ENCODE measurements around the gene TMIGD2. TPM values are rescaled to one million over a fixed set of nuclear protein-coding genes. Genes with fewer than 3 reads are reported as not detected.
A peak's percentile ranks its signal among the peaks of the same experiment; 100 is the strongest.
"Not testable (repeated sequence)": the region's sequence is repeated elsewhere in the genome, so short reads cannot be mapped to it uniquely, and the experiment has no call there.

TMIGD2 gene
- polyA plus RNA-seq, 4 donors, result 1.2 to 6.2 (median 3.2) TPM

DNA sequence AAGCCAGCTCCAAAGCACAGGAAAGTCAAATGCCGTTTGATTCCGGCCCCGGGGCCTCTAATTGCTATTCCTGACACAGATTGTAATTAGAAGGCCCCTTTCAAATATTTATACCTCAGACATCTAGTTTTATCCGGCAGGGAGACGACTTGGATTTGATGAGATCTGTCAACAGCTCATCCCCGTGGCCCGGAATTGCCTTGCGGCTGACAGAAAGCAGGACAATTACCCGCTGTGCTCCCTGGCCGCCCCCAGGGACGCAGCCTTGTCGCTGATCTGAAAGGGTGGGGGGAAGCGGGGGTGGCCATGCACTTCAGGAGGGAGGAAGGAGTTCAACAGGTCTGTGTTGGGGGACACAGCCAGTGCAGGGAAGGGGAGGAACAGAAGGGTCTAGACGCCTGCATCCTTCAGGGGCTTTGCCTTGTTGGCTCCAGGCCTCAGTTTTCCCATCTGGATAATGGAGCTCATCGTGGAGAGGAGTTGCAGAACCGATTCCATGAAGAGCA, 24.9 kb downstream of the TMIGD2 start:
- Histone ChIP-seq H3K4me1 (ENCODE audit: control insufficient read depth in 3 of 3, insufficient read depth in 2 of 3, low read depth in 1 of 3, low read length in 2 of 3) (no peaks in the 10 kb centered on the region), H3K4me3 (ENCODE audit: low read depth in 1 of 3, low read length in 3 of 3) (no peak overlapping the region), H3K9me3 (ENCODE audit: control insufficient read depth in 2 of 2, insufficient read depth in 1 of 2, low read depth in 1 of 2, low read length in 1 of 2) (no peaks in the 10 kb centered on the region), H3K36me3 (ENCODE audit: control insufficient read depth in 3 of 3, insufficient read depth in 2 of 3, low read depth in 1 of 3, low read length in 3 of 3) (peaks cover 0 to 6% (median 0%) of the 10 kb centered on the region in 3 donors), H3K27me3 (ENCODE audit: control insufficient read depth in 3 of 3, insufficient read depth in 3 of 3, low read length in 3 of 3) (peaks cover 11 to 45% (median 16%) of the 10 kb centered on the region in 3 donors), H3K27ac (ENCODE audit: low read depth in 1 of 3, low read length in 2 of 3) (no peak overlapping the region)
- FAIRE-seq, result no peak
- no peak for DNase-seq
- WGBS, 3 donors, result 30 to 43% (median 43%) methylated on average over 16 of the region's 16 CpGs

DNA sequence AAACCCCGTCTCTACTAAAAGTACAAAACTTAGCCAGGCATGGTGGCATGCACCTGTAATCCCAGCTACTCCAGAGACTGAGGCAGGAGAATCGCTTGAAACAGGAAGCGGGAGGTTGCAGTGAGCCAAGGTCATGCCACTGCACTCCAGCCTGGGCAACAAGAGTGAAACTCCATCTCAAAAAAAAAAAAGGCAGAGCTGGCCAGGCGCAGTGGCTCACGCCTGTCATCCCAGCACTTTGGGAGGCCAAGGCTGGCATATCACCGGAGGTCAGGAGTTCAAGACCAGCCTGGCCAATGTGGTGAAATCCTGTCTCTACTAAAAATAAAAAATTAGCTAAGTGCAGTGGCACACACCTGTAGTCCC, 27.9 kb downstream of the TMIGD2 start:
- not testable (repeated sequence) for H3K9me3 ChIP-seq (ENCODE audit: control insufficient read depth in 2 of 2, insufficient read depth in 1 of 2, low read depth in 1 of 2, low read length in 1 of 2); H3K4me3 ChIP-seq (ENCODE audit: low read depth in 1 of 3, low read length in 3 of 3); FAIRE-seq; H3K27ac ChIP-seq (ENCODE audit: low read depth in 1 of 3, low read length in 2 of 3); H3K4me1 ChIP-seq (ENCODE audit: control insufficient read depth in 3 of 3, insufficient read depth in 2 of 3, low read depth in 1 of 3, low read length in 2 of 3); DNase-seq
- Histone ChIP-seq H3K36me3 (ENCODE audit: control insufficient read depth in 3 of 3, insufficient read depth in 2 of 3, low read depth in 1 of 3, low read length in 3 of 3) (peaks cover 0 to 29% (median 5%) of the 10 kb centered on the region in 3 donors), H3K27me3 (ENCODE audit: control insufficient read depth in 3 of 3, insufficient read depth in 3 of 3, low read length in 3 of 3) (peaks cover 1 to 22% (median 3%) of the 10 kb centered on the region in 3 donors)
- 88 to 89% (median 89%) methylated on average over 6 of the region's 6 CpGs for WGBS, 3 donors

DNA sequence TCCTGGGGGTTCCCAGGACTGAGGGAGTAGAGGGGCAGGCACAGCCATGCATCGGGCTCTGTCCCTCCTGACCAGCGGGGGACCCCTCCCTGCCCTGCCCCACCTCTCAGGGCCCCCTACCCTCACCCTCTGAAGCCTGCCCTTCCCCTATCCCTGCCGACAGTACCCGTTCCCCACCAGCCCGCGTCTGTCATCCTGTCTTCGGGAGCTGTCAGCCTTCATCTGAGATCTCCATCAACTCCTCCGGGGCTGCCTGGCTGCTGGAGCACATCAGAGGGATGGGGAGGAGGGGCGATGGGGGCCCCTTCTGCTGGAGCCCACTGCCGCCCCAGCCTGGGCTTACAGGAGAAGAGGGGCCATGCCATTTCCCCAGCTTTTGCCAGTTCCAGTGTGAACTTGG, 29.3 kb downstream of the TMIGD2 start:
- Histone ChIP-seq H3K27me3 (ENCODE audit: control insufficient read depth in 3 of 3, insufficient read depth in 3 of 3, low read length in 3 of 3) (peaks cover 0 to 10% (median 0%) of the 10 kb centered on the region in 3 donors), H3K4me3 (ENCODE audit: low read depth in 1 of 3, low read length in 3 of 3) (no peak overlapping the region), H3K4me1 (ENCODE audit: control insufficient read depth in 3 of 3, insufficient read depth in 2 of 3, low read depth in 1 of 3, low read length in 2 of 3) (peaks cover 0 to 2% (median 0%) of the 10 kb centered on the region in 3 donors), H3K36me3 (ENCODE audit: control insufficient read depth in 3 of 3, insufficient read depth in 2 of 3, low read depth in 1 of 3, low read length in 3 of 3) (peaks cover 0 to 43% (median 14%) of the 10 kb centered on the region in 3 donors), H3K27ac (ENCODE audit: low read depth in 1 of 3, low read length in 2 of 3) (no peak overlapping the region), H3K9me3 (ENCODE audit: control insufficient read depth in 2 of 2, insufficient read depth in 1 of 2, low read depth in 1 of 2, low read length in 1 of 2) (peaks cover 0 to 3% of the 10 kb centered on the region in 2 donors)
- no peak for DNase-seq
- no peak for FAIRE-seq
- 70 to 87% (median 86%) methylated on average over 8 to 10 of the region's 10 CpGs for WGBS, 3 donors

DNA sequence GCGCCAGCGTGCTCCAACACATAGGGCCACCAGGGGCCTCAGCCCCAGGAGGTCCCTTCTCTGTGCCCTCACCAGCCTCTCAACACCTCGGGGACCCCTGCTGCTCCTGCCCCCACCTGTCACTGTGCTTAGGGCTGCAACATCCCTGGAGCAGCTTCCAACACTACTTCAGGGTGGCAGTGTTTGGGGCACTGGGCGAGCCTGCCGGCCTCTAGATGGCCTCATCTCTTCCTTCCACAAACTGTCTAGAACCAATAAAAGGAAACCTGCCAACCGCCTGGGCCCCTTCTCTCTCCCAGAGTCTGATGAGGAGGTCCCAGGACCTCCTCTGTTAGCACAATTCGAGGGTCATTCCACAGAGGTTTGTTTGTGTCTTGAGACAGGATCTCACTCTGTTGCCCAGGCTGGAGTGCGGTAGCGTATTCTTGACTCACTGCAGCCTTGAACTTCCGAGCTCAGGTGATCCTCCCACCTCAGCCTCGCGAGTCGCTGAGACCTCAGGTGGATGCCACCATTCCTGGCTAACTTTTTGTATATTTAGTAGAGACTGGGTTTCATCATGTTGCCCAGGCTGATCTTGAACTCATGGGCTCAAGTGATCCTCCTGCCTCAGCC, 33.3 kb downstream of the TMIGD2 start:
- H3K9me3 ChIP-seq (ENCODE audit: control insufficient read depth in 2 of 2, insufficient read depth in 1 of 2, low read depth in 1 of 2, low read length in 1 of 2), result peaks cover 0 to 3% of the 10 kb centered on the region in 2 donors
- DNase-seq (no peak), FAIRE-seq (no peak)
- no peak overlapping the region for H3K4me3 ChIP-seq (ENCODE audit: low read depth in 1 of 3, low read length in 3 of 3)
- peak overlapping the region in 1 of 3 donors; percentile 57 for H3K27ac ChIP-seq (ENCODE audit: low read depth in 1 of 3, low read length in 2 of 3)
- peaks cover 2 to 74% (median 14%) of the 10 kb centered on the region in 3 donors for H3K36me3 ChIP-seq (ENCODE audit: control insufficient read depth in 3 of 3, insufficient read depth in 2 of 3, low read depth in 1 of 3, low read length in 3 of 3)
- peaks cover 0 to 3% (median 2%) of the 10 kb centered on the region in 3 donors for H3K4me1 ChIP-seq (ENCODE audit: control insufficient read depth in 3 of 3, insufficient read depth in 2 of 3, low read depth in 1 of 3, low read length in 2 of 3)
- WGBS, 3 donors, result 83 to 88% (median 87%) methylated on average over 13 of the region's 13 CpGs
- no peaks in the 10 kb centered on the region for H3K27me3 ChIP-seq (ENCODE audit: control insufficient read depth in 3 of 3, insufficient read depth in 3 of 3, low read length in 3 of 3)

DNA sequence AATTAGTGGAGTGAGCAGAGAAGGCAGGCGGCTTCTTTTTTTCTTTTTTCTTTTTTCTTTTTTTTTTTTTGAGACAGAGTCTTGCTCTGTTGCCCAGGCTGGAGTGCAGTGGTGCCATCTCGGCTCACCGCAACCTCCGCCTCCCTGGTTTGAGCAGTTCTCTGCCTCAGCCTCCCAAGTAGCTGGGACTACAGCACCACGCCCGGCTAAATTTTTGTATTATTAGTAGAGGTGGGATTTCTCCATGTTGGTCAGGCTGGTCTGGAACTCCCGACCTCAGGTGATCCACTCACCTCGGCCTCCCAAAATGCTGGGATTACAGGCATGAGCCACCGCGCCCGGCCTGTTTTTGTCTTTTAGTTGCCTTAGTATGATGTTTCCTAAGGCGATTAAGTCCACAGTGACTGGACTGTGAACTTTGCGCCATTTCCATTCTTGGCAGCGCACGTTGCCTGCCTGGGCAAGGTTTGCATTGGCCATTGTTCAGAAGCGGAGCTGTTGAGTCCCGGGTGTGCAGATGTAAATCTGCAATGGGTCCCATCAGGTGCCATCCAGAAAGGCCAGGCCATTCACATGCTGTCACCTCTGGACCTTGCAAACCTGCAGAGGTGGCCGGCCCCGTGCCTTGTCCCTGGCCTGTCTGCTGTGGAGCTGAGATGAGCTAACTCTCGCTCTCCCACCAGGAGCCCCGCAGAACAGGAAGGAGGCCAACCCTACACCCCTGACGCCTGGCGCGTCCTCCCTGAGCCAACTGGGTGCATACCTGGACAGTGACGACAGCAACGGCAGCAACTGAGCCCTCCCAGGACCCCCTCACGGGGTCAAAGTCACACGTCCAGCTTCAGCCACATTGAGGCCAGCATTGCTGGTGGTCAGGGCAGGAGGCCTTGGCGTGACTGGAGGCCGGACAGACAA, 34.0 kb downstream of the TMIGD2 start:
- Histone ChIP-seq H3K27me3 (ENCODE audit: control insufficient read depth in 3 of 3, insufficient read depth in 3 of 3, low read length in 3 of 3) (no peaks in the 10 kb centered on the region), H3K36me3 (ENCODE audit: control insufficient read depth in 3 of 3, insufficient read depth in 2 of 3, low read depth in 1 of 3, low read length in 3 of 3) (peaks cover 2 to 78% (median 16%) of the 10 kb centered on the region in 3 donors), H3K27ac (ENCODE audit: low read depth in 1 of 3, low read length in 2 of 3) (peak overlapping the region in 2 of 3 donors; percentile 32 to 57), H3K4me1 (ENCODE audit: control insufficient read depth in 3 of 3, insufficient read depth in 2 of 3, low read depth in 1 of 3, low read length in 2 of 3) (peaks cover 0 to 3% (median 2%) of the 10 kb centered on the region in 3 donors), H3K4me3 (ENCODE audit: low read depth in 1 of 3, low read length in 3 of 3) (no peak overlapping the region), H3K9me3 (ENCODE audit: control insufficient read depth in 2 of 2, insufficient read depth in 1 of 2, low read depth in 1 of 2, low read length in 1 of 2) (peaks cover 0 to 3% of the 10 kb centered on the region in 2 donors)
- 35 to 72% (median 43%) methylated on average over 30 of the region's 30 CpGs for WGBS, 3 donors
- DNase-seq (peak in 1 of 2 donors; percentile 93), FAIRE-seq (no peak)

DNA sequence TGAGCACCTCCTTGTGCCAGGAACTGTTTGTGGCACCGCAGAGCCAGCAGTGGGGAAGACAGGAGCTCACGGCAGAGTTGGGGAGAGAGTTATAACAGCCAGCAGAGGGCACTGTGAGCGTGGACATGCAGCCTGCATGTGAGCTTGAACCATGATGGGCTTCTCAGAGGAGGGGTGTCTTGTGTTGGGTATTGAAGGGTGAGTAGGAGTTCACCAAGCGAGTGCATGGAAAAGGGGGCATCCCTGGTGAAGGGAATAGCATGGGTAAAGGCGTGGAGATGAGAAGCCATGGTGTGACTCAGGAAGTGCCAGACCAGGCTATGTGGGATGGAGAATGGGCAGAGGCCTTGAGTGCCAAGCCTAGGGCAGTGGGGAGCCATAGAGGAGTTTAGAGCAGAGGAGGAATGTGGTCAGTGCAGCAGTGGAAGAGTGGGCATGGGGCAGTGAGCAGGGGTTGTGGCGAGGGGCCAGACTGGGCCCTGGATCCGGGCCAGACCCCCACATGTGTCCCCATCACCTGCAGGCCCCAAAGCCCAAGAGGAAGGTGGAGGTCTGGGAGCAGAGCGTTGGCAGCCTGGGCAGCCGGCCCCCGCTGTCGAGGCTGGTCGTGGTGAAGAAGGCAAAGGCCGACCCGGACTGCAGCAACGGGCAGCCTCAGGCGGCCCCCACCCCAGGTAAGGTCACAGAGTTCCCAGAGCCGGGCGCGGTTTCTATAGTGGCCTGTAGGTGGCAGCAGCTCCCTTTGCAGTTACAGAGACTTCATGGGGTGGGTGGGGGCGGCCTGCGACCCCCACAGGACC, 34.9 kb downstream of the TMIGD2 start:
- peak overlapping the region in 1 of 3 donors; percentile 35 for H3K27ac ChIP-seq (ENCODE audit: low read depth in 1 of 3, low read length in 2 of 3)
- H3K4me3 ChIP-seq (ENCODE audit: low read depth in 1 of 3, low read length in 3 of 3), result no peak overlapping the region
- FAIRE-seq (no peak), DNase-seq (peak; percentile 43 to 64)
- H3K36me3 ChIP-seq (ENCODE audit: control insufficient read depth in 3 of 3, insufficient read depth in 2 of 3, low read depth in 1 of 3, low read length in 3 of 3), result peaks cover 7 to 85% (median 21%) of the 10 kb centered on the region in 3 donors
- no peaks in the 10 kb centered on the region for H3K27me3 ChIP-seq (ENCODE audit: control insufficient read depth in 3 of 3, insufficient read depth in 3 of 3, low read length in 3 of 3)
- H3K9me3 ChIP-seq (ENCODE audit: control insufficient read depth in 2 of 2, insufficient read depth in 1 of 2, low read depth in 1 of 2, low read length in 1 of 2), result peaks cover 0 to 3% of the 10 kb centered on the region in 2 donors
- WGBS, 3 donors, result 29 to 48% (median 32%) methylated on average over 20 to 21 of the region's 21 CpGs
- H3K4me1 ChIP-seq (ENCODE audit: control insufficient read depth in 3 of 3, insufficient read depth in 2 of 3, low read depth in 1 of 3, low read length in 2 of 3), result peaks cover 0 to 3% (median 2%) of the 10 kb centered on the region in 3 donors

DNA sequence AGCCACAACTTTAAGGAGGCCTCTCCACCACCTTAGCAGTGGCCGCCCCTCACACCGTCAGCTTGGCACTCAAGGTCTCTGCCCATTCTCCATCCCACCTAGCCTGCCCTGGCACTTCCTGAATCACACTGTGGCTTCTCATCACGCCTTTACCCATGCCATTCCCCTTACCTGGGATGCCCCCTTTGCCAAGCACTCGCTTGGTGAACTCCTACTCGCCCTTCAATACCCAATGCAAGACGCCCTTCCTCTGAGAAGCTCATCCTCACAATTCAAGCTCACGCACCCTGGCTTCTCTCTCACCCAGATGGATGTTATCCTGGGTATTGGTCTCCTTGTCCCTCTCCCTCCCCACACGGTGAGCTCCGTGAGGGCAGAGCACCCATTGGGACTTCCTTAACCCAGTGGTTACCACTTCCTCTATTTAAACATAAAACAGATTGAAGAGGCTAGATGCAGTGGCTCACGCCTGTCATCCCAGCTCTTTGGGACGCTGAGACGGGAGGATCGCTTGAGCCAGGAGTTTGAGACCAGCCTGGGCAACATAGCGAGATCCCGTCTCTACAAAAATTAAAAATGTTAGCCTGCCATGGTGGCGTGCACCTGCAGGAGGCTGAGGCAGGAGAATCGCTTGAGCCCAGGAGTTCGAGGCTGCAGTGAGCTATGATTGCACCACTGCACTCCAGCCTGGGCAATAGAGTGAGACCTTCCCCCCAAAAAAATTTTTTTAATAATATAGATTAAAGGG, 35.8 kb downstream of the TMIGD2 start:
- FAIRE-seq (no peak), DNase-seq (no peak)
- H3K9me3 ChIP-seq (ENCODE audit: control insufficient read depth in 2 of 2, insufficient read depth in 1 of 2, low read depth in 1 of 2, low read length in 1 of 2), result no peaks in the 10 kb centered on the region
- no peak overlapping the region for H3K27ac ChIP-seq (ENCODE audit: low read depth in 1 of 3, low read length in 2 of 3)
- peaks cover 10 to 84% (median 21%) of the 10 kb centered on the region in 3 donors for H3K36me3 ChIP-seq (ENCODE audit: control insufficient read depth in 3 of 3, insufficient read depth in 2 of 3, low read depth in 1 of 3, low read length in 3 of 3)
- no peaks in the 10 kb centered on the region for H3K27me3 ChIP-seq (ENCODE audit: control insufficient read depth in 3 of 3, insufficient read depth in 3 of 3, low read length in 3 of 3)
- peaks cover 0 to 3% (median 2%) of the 10 kb centered on the region in 3 donors for H3K4me1 ChIP-seq (ENCODE audit: control insufficient read depth in 3 of 3, insufficient read depth in 2 of 3, low read depth in 1 of 3, low read length in 2 of 3)
- no peak overlapping the region for H3K4me3 ChIP-seq (ENCODE audit: low read depth in 1 of 3, low read length in 3 of 3)
- WGBS, 3 donors, result 88 to 94% (median 90%) methylated on average over 18 of the region's 18 CpGs
